ENCODE results near the gene CDK6. TPM values are rescaled to one million over a fixed set of nuclear protein-coding genes. Genes with fewer than 3 reads are reported as not detected.

CDK6 gene
- total RNA-seq, 4 donors from 2014 or later: 9.5 to 21.4 (median 15.9) TPM

GRCh38 chr7:92632791-92633190, 203.6 kb downstream of the CDK6 start:
- TF ChIP-seq CTCF (IDR thresholded peaks at IDR 0.05; ENCODE audit: low read depth): no peak

DNA sequence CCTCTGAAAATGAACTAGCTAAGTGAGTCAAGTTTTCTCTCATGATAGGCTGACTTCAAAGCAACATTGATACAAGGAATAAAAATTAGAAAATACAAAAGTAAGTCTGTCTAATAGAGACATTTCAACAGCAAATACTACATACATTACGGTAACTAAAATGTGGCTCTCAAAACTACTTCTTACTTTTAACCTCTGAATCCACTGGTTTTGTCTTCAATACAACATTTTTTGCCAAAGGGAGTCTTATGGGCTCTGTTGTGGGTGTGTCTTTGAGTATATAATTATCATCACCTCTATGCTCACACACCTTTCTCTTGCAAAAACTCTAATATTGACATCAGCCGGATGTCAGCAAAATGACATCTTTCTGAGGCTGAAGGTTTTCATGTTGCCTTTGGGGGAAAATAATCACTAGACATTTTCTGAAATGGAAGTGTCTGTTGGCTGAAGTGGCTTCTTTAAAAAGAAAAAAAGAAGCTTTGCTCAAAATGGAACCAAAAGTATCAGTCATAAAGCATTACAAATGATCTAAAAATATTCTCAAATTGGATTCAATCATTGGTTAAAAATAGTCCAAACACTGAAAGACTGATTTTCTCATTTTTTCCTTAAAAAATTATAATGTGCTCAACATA, 204.4 kb downstream of the CDK6 start:
- TF ChIP-seq CTCF (IDR thresholded peaks at IDR 0.05; ENCODE audit: low read depth): no peak

DNA sequence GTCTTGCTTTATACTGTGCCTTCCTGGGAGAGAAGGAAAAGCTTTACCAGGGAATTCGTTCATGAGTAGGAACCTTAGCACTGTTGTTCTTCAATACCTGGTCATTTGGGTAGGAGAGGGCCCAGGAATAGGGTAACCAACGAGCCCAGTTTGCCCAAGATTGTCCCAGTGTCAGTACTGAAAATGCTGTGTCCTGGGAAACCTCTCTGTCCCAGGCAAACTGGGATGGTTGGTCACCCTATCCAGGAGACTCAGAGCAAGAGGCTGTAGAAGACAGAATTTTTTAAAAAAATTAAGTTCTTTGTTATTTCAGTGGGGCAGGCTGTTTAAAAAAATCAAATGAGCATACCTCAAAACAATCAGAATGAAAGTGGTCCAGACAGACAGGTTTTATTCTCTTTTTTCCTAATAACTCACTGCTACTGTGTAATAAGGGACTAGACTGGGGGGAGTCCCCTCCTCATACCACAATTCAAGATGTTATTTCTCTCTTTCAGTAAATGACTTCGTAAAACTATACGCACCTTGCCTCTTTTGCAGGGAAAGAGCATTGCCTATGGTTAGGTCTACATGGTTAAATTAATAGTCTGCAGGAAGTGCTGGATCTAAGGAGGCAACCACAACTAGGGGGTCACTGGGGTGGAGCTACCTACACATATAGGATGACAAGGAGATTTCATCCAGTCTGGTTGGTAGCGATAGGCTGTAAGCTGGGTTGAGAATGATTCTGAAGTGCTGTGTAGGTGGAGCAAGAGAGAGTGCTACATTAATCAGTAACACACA, 205.1 kb downstream of the CDK6 start:
- no peak for TF ChIP-seq CTCF (IDR thresholded peaks at IDR 0.05; ENCODE audit: low read depth)

DNA sequence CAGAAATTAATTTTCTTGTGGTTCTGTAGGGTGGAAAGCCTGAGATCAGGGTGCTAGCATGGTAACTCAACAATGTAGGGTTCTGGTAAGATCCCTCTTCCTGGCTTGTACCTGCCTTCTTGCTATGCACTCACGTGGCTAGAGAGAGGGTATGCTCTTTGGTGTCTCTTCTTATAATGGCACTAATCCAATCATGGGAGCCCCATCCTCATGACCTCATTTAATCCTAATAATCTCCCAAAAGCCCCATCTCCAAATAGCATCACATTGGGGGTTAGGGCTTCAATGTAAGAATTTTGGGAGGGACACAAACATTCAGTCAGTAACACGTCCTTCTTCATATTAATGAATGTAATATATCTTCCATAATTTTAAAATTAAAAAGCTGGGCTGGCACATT, 206.6 kb downstream of the CDK6 start:
- TF ChIP-seq CTCF (IDR thresholded peaks at IDR 0.05; ENCODE audit: low read depth): no peak

GRCh38 chr7:92627956-92628355, 208.4 kb downstream of the CDK6 start:
- no peak for TF ChIP-seq CTCF (IDR thresholded peaks at IDR 0.05; ENCODE audit: low read depth)

- TF ChIP-seq CTCF (IDR thresholded peaks at IDR 0.05; ENCODE audit: low read depth): no peak
These were observed 210.0 kb downstream of the CDK6 start for GRCh38 chr7:92626281-92626809.

GRCh38 chr7:92625617-92626016, 210.8 kb downstream of the CDK6 start:
- TF ChIP-seq CTCF (IDR thresholded peaks at IDR 0.05; ENCODE audit: low read depth): no peak
